HepG2 (cell line): ENCODE results near the gene VDR. TPM values are rescaled to one million over a fixed set of nuclear protein-coding genes. Genes with fewer than 3 reads are reported as not detected.

ENCODE experiments used
- BHLHE40 ChIP-seq: IDR thresholded peaks from 2 replicates; pipeline ENCODE4 v1.6.1; 2011; ENCODE audit warnings: low read length, improper control_type of control experiment
- PCBP1 ChIP-seq: fragments of 200-400 bp; formaldehyde crosslinking; IDR thresholded peaks from 2 replicates; pipeline ENCODE4 v1.6.1; 2017; ENCODE audit warnings: mild to moderate bottlenecking, low read depth, low read length, borderline replicate concordance
- RAD21 ChIP-seq: fragments of 450-650 bp; formaldehyde crosslinking; IDR thresholded peaks from 2 replicates; pipeline ENCODE4 v1.5.0; 2020; ENCODE audit warnings: mild to moderate bottlenecking
- RFXANK ChIP-seq: IDR thresholded peaks from 2 replicates; pipeline ENCODE4 v1.6.1; 2016
- TBP ChIP-seq: sonication (generic); formaldehyde crosslinking; IDR thresholded peaks from 2 replicates; pipeline ENCODE4 v1.5.0; 2020; ENCODE audit warnings: missing genetic modification reagents
- TBX3 ChIP-seq: fragments of 450-650 bp; IDR thresholded peaks from 2 replicates; pipeline ENCODE4 v1.6.1; 2017; ENCODE audit warnings: antibody characterized with exemption, mild to moderate bottlenecking, inconsistent platforms, borderline replicate concordance
- THAP11 ChIP-seq: IDR thresholded peaks from 2 replicates; pipeline ENCODE4 v1.6.1; 2016; ENCODE audit warnings: missing biosample characterization, missing genetic modification reagents
- THAP7 ChIP-seq: sonication (generic); formaldehyde crosslinking; IDR thresholded peaks from 2 replicates; pipeline ENCODE4 v1.8.1; 2023; ENCODE audit warnings: mild to moderate bottlenecking, missing genetic modification reagents
- ZBTB42 ChIP-seq: sonication (generic); formaldehyde crosslinking; IDR thresholded peaks from 2 replicates; pipeline ENCODE4 v1.5.0; 2020; ENCODE audit warnings: mild to moderate bottlenecking, missing genetic modification reagents
- ZNF281 ChIP-seq: sonication (generic); formaldehyde crosslinking; IDR thresholded peaks from 2 replicates; pipeline ENCODE4 v1.4.0; 2020; ENCODE audit warnings: missing genetic modification reagents, borderline replicate concordance
- ZNF503 ChIP-seq: sonication (generic); formaldehyde crosslinking; IDR thresholded peaks from 2 replicates; pipeline ENCODE4 v1.4.0; 2020; ENCODE audit warnings: missing genetic modification reagents
- ZNF558 ChIP-seq: sonication (generic); formaldehyde crosslinking; IDR thresholded peaks from 2 replicates; pipeline ENCODE4 v1.9.0; 2022; ENCODE audit warnings: mild to moderate bottlenecking, missing genetic modification reagents, borderline replicate concordance
- ZNF644 ChIP-seq: IDR thresholded peaks from 2 replicates; pipeline ENCODE4 v1.6.1; 2016; ENCODE audit warnings: low read depth
- ZNF660 ChIP-seq: sonication (generic); formaldehyde crosslinking; IDR thresholded peaks from 2 replicates; pipeline ENCODE4 v1.5.1; 2020; ENCODE audit warnings: mild to moderate bottlenecking, low read depth, missing genetic modification reagents, borderline replicate concordance
- ZNF740 ChIP-seq: sonication (generic); formaldehyde crosslinking; IDR thresholded peaks from 2 replicates; pipeline ENCODE4 v1.4.0; 2020; ENCODE audit warnings: missing genetic modification reagents
- ZNF75D ChIP-seq: sonication (generic); formaldehyde crosslinking; IDR thresholded peaks from 2 replicates; pipeline ENCODE4 v1.8.1; 2023; ENCODE audit warnings: missing genetic modification reagents, mild to moderate bottlenecking, borderline replicate concordance
- ZNF772 ChIP-seq: sonication (generic); formaldehyde crosslinking; IDR thresholded peaks from 2 replicates; pipeline ENCODE4 v1.5.0; 2020; ENCODE audit warnings: mild to moderate bottlenecking, missing genetic modification reagents
- ZNF841 ChIP-seq: sonication (generic); formaldehyde crosslinking; IDR thresholded peaks from 2 replicates; pipeline ENCODE4 v1.8.1; 2023; ENCODE audit warnings: missing genetic modification reagents, borderline replicate concordance
- ZSCAN12 ChIP-seq: sonication (generic); formaldehyde crosslinking; IDR thresholded peaks from 2 replicates; pipeline ENCODE4 v1.9.0; 2021; ENCODE audit warnings: mild to moderate bottlenecking, missing genetic modification reagents
- polyA plus RNA-seq, 8 experiments: library from polyadenylated mRNA; depleted of rRNA in 3 of 8; stranded (reverse) in 7 of 8; unstranded in 1 of 8; fragments of >200 nt; fragmentation: Illumina TruSeq in 4 of 8; extraction: Trizol in 4 of 8; gene quantifications; 2 replicates each; pipeline versions ENCODE4 v1.2.1 to v1.2.3, GENCODE V29; 2011 to 2016; ENCODE audit warnings: low read depth in 4 of 8, missing spikeins in 1 of 8, mixed read lengths in 1 of 8; ENCODE audit not compliant: insufficient read depth in 1 of 8
- total RNA-seq, 5 experiments: library from RNA; depleted of rRNA; stranded (reverse); fragments of >200 nt; fragmentation: Illumina TruSeq; extraction: Trizol; gene quantifications; 2 replicates each; pipeline ENCODE4 v1.2.3, GENCODE V29; 2016; ENCODE audit warnings: low read depth in 1 of 5
- TF ChIP-seq, protein P1 (sequence below): sonication (generic); formaldehyde crosslinking; IDR thresholded peaks from 2 replicates; pipeline ENCODE4 v1.5.1; 2020; ENCODE audit warnings: missing genetic modification reagents, mild to moderate bottlenecking, borderline replicate concordance
- TF ChIP-seq, protein P2 (sequence below): sonication (generic); formaldehyde crosslinking; IDR thresholded peaks from 2 replicates; pipeline ENCODE4 v1.4.0; 2020; ENCODE audit warnings: mild to moderate bottlenecking, low read depth, missing genetic modification reagents

Gene VDR
- total and polyA plus RNA-seq, 2 of the 13 experiments (the other 11 are each of a cell fraction or from before 2014, with no cell fraction given): 0.08 to 0.33 TPM

GRCh38 chr12:47870175-47870781 is 34.5 kb downstream of the VDR start (continued):
- TF ChIP-seq THAP11 (CRISPR knock-in tag) (0 out of 2 replicates have a peak, but pooled peaks have one; percentile 20), ZNF75D (no peak), TBP (CRISPR knock-in tag) (no peak), ZNF740 (CRISPR knock-in tag) (no peak), ZNF558 (CRISPR knock-in tag) (no peak), PCBP1 (no peak), BHLHE40 (no peak), ZNF660 (no peak), RFXANK (CRISPR knock-in tag) (no peak), ZNF281 (CRISPR knock-in tag) (no peak), ZSCAN12 (CRISPR knock-in tag) (no peak), THAP7 (CRISPR knock-in tag) (no peak), RAD21 (0 out of 2 replicates have a peak, but pooled peaks have one; percentile 29), ZNF503 (no peak), ZBTB42 (CRISPR knock-in tag) (no peak), ZNF644 (0 out of 2 replicates have a peak, but pooled peaks have one; percentile 30), ZNF772 (CRISPR knock-in tag) (no peak), TBX3 (no peak), ZNF841 (CRISPR knock-in tag) (no peak)
- TF ChIP-seq, protein P1, sequence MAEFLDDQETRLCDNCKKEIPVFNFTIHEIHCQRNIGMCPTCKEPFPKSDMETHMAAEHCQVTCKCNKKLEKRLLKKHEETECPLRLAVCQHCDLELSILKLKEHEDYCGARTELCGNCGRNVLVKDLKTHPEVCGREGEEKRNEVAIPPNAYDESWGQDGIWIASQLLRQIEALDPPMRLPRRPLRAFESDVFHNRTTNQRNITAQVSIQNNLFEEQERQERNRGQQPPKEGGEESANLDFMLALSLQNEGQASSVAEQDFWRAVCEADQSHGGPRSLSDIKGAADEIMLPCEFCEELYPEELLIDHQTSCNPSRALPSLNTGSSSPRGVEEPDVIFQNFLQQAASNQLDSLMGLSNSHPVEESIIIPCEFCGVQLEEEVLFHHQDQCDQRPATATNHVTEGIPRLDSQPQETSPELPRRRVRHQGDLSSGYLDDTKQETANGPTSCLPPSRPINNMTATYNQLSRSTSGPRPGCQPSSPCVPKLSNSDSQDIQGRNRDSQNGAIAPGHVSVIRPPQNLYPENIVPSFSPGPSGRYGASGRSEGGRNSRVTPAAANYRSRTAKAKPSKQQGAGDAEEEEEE (CRISPR knock-in tag): no peak
- TF ChIP-seq, protein P2, sequence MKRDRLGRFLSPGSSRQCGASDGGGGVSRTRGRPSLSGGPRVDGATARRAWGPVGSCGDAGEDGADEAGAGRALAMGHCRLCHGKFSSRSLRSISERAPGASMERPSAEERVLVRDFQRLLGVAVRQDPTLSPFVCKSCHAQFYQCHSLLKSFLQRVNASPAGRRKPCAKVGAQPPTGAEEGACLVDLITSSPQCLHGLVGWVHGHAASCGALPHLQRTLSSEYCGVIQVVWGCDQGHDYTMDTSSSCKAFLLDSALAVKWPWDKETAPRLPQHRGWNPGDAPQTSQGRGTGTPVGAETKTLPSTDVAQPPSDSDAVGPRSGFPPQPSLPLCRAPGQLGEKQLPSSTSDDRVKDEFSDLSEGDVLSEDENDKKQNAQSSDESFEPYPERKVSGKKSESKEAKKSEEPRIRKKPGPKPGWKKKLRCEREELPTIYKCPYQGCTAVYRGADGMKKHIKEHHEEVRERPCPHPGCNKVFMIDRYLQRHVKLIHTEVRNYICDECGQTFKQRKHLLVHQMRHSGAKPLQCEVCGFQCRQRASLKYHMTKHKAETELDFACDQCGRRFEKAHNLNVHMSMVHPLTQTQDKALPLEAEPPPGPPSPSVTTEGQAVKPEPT (CRISPR knock-in tag): no peak
